ENCODE data around the gene TCF4. TPM values are rescaled to one million over a fixed set of nuclear protein-coding genes. Genes with fewer than 3 reads are reported as not detected.

Gene TCF4
- total RNA-seq, 1 experiment from 2014 or later = 143 TPM

DNA sequence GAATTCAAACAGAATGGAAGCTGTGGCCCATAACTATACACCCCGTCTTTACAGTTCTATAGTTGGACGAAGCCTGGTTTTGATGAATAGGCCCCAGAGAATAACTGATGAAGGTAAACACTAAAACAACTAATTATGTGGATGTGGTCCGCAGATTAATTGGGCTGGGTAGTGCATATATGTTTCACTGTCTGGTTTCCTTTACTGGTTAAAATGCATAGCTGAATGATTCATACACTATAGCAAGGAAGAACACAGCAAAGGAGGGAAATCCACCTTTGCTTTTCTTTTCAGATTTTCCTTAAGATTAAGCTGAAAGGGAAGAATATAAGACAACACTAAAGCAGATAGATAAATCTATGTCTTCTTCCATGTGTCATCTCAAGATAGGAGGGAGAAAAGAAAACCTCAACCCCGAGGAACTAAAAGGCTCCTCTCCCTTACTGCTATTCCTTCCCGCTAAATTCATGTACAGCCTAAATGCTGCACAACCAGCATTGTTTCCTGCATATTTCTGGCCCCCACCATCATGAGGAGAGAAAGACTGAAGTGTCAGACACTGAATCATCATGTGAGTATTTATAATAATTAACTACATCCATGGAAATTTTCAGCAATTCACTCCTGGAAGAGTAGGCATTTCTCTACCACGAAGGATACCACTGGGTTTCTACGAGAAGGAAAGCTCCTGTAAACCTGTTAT is 331.6 kb downstream of the TCF4 start:
- peaks cover 64% of the 10 kb centered on the region for H3K36me3 ChIP-seq (ENCODE audit: insufficient read depth, low read length, poor library complexity, severe bottlenecking)
- H3K4me3 ChIP-seq (ENCODE audit: low read depth, low read length, poor library complexity, severe bottlenecking) = no peak overlapping the region
- H3K9me3 ChIP-seq (ENCODE audit: low read depth, low read length, poor library complexity, severe bottlenecking) = no peaks in the 10 kb centered on the region
- POLR2A ChIA-PET (ENCODE audit: low non-redundant PET) = no interaction called here
- H3K27ac ChIP-seq (ENCODE audit: low read depth, low read length, poor library complexity, severe bottlenecking) = no peak overlapping the region
- peaks cover 16% of the 10 kb centered on the region for H3K4me1 ChIP-seq (ENCODE audit: insufficient read depth, low read length, poor library complexity, severe bottlenecking)
- intact Hi-C loops (cut with micrococcal nuclease; ENCODE audit: unreplicated experiment) = no loop called here
- H3K27me3 ChIP-seq (replicated peaks; ENCODE audit: insufficient read depth, low read depth, low read length, poor library complexity) = no peaks in the 10 kb centered on the region
- BruUV-seq (replicated peaks) = no TSS peak
- CTCF ChIA-PET = no interaction called here
- TF ChIP-seq CTCF (conservative IDR thresholded peaks at IDR 0.05; ENCODE audit: low read depth, low read length) (no peak), EZH2 (IDR thresholded peaks at IDR 0.05; ENCODE audit: borderline replicate concordance, low read depth, low read length, poor library complexity, severe bottlenecking) (no peak)
- no peak for DNase-seq (ENCODE audit: low spot score)

GRCh38 chr18:55253814-55254213 is 334.2 kb downstream of the TCF4 start:
- Histone ChIP-seq H3K4me3 (ENCODE audit: low read depth, low read length, poor library complexity, severe bottlenecking) (no peak overlapping the region), H3K27ac (ENCODE audit: low read depth, low read length, poor library complexity, severe bottlenecking) (no peak overlapping the region), H3K4me1 (ENCODE audit: insufficient read depth, low read length, poor library complexity, severe bottlenecking) (peaks cover 23% of the 10 kb centered on the region), H3K9me3 (ENCODE audit: low read depth, low read length, poor library complexity, severe bottlenecking) (no peaks in the 10 kb centered on the region), H3K27me3 (replicated peaks; ENCODE audit: insufficient read depth, low read depth, low read length, poor library complexity) (no peaks in the 10 kb centered on the region), H3K36me3 (ENCODE audit: insufficient read depth, low read length, poor library complexity, severe bottlenecking) (peaks cover 46% of the 10 kb centered on the region)
- DNase-seq (ENCODE audit: low spot score) = no peak
- ChIA-PET CTCF (no interaction called here), POLR2A (ENCODE audit: low non-redundant PET) (no interaction called here)
- TF ChIP-seq EZH2 (IDR thresholded peaks at IDR 0.05; ENCODE audit: borderline replicate concordance, low read depth, low read length, poor library complexity, severe bottlenecking) (no peak), CTCF (conservative IDR thresholded peaks at IDR 0.05; ENCODE audit: low read depth, low read length) (no peak)
- no TSS peak for BruUV-seq (replicated peaks)
- intact Hi-C loops (cut with micrococcal nuclease; ENCODE audit: unreplicated experiment) = no loop called here

GRCh38 chr18:55252901-55253300 is 335.1 kb downstream of the TCF4 start:
- TF ChIP-seq CTCF (conservative IDR thresholded peaks at IDR 0.05; ENCODE audit: low read depth, low read length) (no peak), EZH2 (IDR thresholded peaks at IDR 0.05; ENCODE audit: borderline replicate concordance, low read depth, low read length, poor library complexity, severe bottlenecking) (no peak)
- Histone ChIP-seq H3K4me3 (ENCODE audit: low read depth, low read length, poor library complexity, severe bottlenecking) (no peak overlapping the region), H3K9me3 (ENCODE audit: low read depth, low read length, poor library complexity, severe bottlenecking) (no peaks in the 10 kb centered on the region), H3K27me3 (replicated peaks; ENCODE audit: insufficient read depth, low read depth, low read length, poor library complexity) (no peaks in the 10 kb centered on the region), H3K27ac (ENCODE audit: low read depth, low read length, poor library complexity, severe bottlenecking) (no peak overlapping the region), H3K36me3 (ENCODE audit: insufficient read depth, low read length, poor library complexity, severe bottlenecking) (peaks cover 39% of the 10 kb centered on the region), H3K4me1 (ENCODE audit: insufficient read depth, low read length, poor library complexity, severe bottlenecking) (peaks cover 23% of the 10 kb centered on the region)
- ChIA-PET POLR2A (ENCODE audit: low non-redundant PET) (no interaction called here), CTCF (no interaction called here)
- BruUV-seq (replicated peaks) = no TSS peak
- intact Hi-C loops (cut with micrococcal nuclease; ENCODE audit: unreplicated experiment) = no loop called here
- no peak for DNase-seq (ENCODE audit: low spot score)

Data from A673 (cell line).